Subcutaneous adipose tissue (tissue), 4 donors: ENCODE data around the gene SMARCC1. TPM values are rescaled to one million over a fixed set of nuclear protein-coding genes. Genes with fewer than 3 reads are reported as not detected.

Source experiments
- small RNA-seq: library from RNA; depleted of rRNA; stranded (forward); fragments of <200 nt; gene quantifications from one replicate; pipeline ENCODE3, GENCODE V24; 2016
- total RNA-seq, 4 donors: library from RNA; depleted of rRNA; stranded (reverse); fragments of >200 nt; gene quantifications; one replicate each; pipeline ENCODE4 v1.1.0, GENCODE V29; 2016
- TF ChIP-seq, protein P1 (sequence below): fragments of 450-650 bp; IDR thresholded peaks from one replicate; pipeline ENCODE4 v1.5.1; 2016; ENCODE audit warnings: low read depth, mild to moderate bottlenecking, control low read depth, antibody characterized with exemption, moderate library complexity

The SMARCC1 gene
- total RNA-seq, 4 donors from 2014 or later: 25.8 to 29.2 (median 26.1) TPM

DNA sequence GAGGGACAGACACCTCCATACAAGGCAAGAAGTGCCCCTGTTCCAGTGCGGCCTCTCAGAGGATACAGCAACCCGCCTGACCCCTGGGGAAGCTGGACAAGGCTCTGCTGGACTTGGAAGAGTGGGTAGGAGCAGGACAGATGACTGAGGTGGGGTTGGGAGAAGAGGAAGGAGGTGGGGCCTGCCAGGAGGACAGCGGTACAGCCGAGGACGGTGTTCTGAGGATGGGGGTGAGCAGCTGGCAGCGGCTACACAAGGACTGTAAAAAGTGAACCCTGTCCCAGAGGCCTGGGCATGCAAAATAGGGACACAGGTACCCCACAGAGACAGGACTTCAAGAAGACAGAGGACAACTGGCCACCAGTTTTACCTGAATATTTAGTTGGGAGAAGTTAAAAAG is 244.7 kb downstream of the SMARCC1 start:
- TF ChIP-seq, protein P1, sequence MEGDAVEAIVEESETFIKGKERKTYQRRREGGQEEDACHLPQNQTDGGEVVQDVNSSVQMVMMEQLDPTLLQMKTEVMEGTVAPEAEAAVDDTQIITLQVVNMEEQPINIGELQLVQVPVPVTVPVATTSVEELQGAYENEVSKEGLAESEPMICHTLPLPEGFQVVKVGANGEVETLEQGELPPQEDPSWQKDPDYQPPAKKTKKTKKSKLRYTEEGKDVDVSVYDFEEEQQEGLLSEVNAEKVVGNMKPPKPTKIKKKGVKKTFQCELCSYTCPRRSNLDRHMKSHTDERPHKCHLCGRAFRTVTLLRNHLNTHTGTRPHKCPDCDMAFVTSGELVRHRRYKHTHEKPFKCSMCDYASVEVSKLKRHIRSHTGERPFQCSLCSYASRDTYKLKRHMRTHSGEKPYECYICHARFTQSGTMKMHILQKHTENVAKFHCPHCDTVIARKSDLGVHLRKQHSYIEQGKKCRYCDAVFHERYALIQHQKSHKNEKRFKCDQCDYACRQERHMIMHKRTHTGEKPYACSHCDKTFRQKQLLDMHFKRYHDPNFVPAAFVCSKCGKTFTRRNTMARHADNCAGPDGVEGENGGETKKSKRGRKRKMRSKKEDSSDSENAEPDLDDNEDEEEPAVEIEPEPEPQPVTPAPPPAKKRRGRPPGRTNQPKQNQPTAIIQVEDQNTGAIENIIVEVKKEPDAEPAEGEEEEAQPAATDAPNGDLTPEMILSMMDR: no peak

DNA sequence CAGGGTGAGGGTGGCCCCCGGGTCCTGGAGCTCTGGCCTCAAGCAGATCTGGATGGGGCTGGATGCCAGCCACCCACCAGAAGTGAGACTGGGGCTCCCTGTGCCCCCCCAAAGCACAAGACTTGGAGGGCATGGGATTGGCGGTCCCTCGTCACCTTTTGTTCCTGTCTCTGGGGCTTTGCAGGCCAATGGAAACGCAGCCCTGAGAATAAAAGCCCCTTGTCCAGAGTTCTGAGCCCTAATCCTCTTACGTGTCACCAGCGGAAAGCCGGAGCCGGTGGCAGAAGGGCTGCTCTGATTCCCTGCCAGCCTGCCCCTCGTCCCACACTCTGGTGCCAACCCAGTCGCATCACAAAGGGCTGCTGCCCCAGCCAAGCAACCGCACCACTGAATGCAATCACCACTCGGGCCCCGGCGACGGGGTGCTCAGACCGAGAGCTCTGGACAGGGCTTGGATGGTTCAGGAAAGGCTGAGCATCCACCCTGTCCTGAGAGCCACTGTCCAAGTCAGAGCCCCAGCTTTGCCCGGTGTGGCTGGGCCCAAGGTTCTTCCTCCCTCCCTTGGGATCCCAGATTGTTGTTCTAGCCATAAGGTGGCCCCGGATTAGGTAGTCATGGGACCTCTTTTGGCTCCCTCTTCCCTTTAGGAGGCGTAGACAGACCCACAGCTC is 245.3 kb downstream of the SMARCC1 start:
- TF ChIP-seq, protein P1: no peak

Small RNA genes within 50 kb of the gene (small RNA-seq; reads per million reads assigned to genes)
- not detected for gene RF02271
- gene RN7SL870P: not detected

Other genes starting within 250 kb of the SMARCC1 start
- 1 to 10 TPM in 2 of 4 donors, under 1 TPM in 2; 0.17 to 2.8 (median 0.98) TPM for gene CSPG5, start 203.0 kb downstream of the SMARCC1 start, total RNA-seq
- gene DHX30, start 21.2 kb upstream of the SMARCC1 start, total RNA-seq: 10 to 100 TPM; 31.4 to 59.3 (median 41.2) TPM
- 100 to 1,000 TPM; 117 to 175 (median 147) TPM for gene MAP4, start 234.5 kb upstream of the SMARCC1 start, total RNA-seq